H9 (cell line): ENCODE results near the gene MRPL55. TPM values are rescaled to one million over a fixed set of nuclear protein-coding genes. Genes with fewer than 3 reads are reported as not detected.

ENCODE experiments used
- DNase-seq: peaks from one replicate; pipeline ENCODE4 v3.0.0-alpha.2; 2017
- H2AFZ ChIP-seq: one replicate; pipeline ENCODE4 v1.6.1; 2013; ENCODE audit warnings: mild to moderate bottlenecking, low read length, control low read depth, moderate library complexity
- H2AK5ac ChIP-seq: 2 replicates; pipeline ENCODE4 v1.6.1; 2013; ENCODE audit warnings: low read length, control low read depth, mixed read lengths; ENCODE audit not compliant: insufficient read length
- H2BK120ac ChIP-seq: one replicate; pipeline ENCODE4 v1.6.1; 2013; ENCODE audit warnings: low read depth, mild to moderate bottlenecking, low read length, control low read depth, inconsistent platforms; ENCODE audit not compliant: poor library complexity, severe bottlenecking
- H2BK12ac ChIP-seq: 2 replicates; pipeline ENCODE4 v1.6.1; 2013; ENCODE audit warnings: low read length, control low read depth, mixed read lengths, low read depth; ENCODE audit not compliant: insufficient read length
- H2BK15ac ChIP-seq: 2 replicates; pipeline ENCODE4 v1.6.1; 2013; ENCODE audit warnings: low read depth, low read length, control low read depth
- H2BK20ac ChIP-seq: one replicate; pipeline ENCODE4 v1.6.1; 2013; ENCODE audit warnings: low read depth, mild to moderate bottlenecking, low read length, control low read depth, inconsistent platforms; ENCODE audit not compliant: poor library complexity, severe bottlenecking
- H2BK5ac ChIP-seq: 2 replicates; pipeline ENCODE4 v1.6.1; 2013; ENCODE audit warnings: low read length, control low read depth, mixed read lengths; ENCODE audit not compliant: insufficient read length
- H3K14ac ChIP-seq: 2 replicates; pipeline ENCODE4 v1.6.1; 2013; ENCODE audit warnings: low read length, control low read depth; ENCODE audit not compliant: insufficient read depth
- H3K18ac ChIP-seq: 2 replicates; pipeline ENCODE4 v1.6.1; 2013; ENCODE audit warnings: low read depth, mild to moderate bottlenecking, mixed read lengths, low read length, control low read depth; ENCODE audit not compliant: insufficient read length
- H3K23ac ChIP-seq: 2 replicates; pipeline ENCODE4 v1.6.1; 2013; ENCODE audit warnings: low read length, control low read depth, mixed read lengths, low read depth; ENCODE audit not compliant: insufficient read length
- H3K23me2 ChIP-seq: 2 replicates; pipeline ENCODE4 v1.6.1; 2013; ENCODE audit warnings: low read depth, mild to moderate bottlenecking, mixed read lengths, low read length, control low read depth; ENCODE audit not compliant: insufficient read length, poor library complexity, severe bottlenecking
- H3K27ac ChIP-seq: 2 replicates; pipeline ENCODE4 v1.5.1; 2013; ENCODE audit warnings: low read length, control low read depth, mixed read lengths, low read depth; ENCODE audit not compliant: insufficient read length
- H3K27me3 ChIP-seq: 2 replicates; pipeline ENCODE4 v1.6.1; 2013; ENCODE audit warnings: low read length, control low read depth, inconsistent platforms; ENCODE audit not compliant: insufficient read depth
- H3K4ac ChIP-seq: 2 replicates; pipeline ENCODE4 v1.6.1; 2013; ENCODE audit warnings: low read depth, mild to moderate bottlenecking, control low read depth, inconsistent platforms, low read length, moderate library complexity
- H3K4me1 ChIP-seq: 2 replicates; pipeline ENCODE4 v1.6.1; 2013; ENCODE audit warnings: low read length, control low read depth, inconsistent platforms; ENCODE audit not compliant: insufficient read depth
- H3K4me2 ChIP-seq: 2 replicates; pipeline ENCODE4 v1.6.1; 2013; ENCODE audit warnings: low read length, control low read depth, mixed read lengths; ENCODE audit not compliant: insufficient read length, insufficient read depth
- H3K56ac ChIP-seq: 2 replicates; pipeline ENCODE4 v1.6.1; 2013; ENCODE audit warnings: low read depth, mild to moderate bottlenecking, mixed read lengths, low read length, control low read depth; ENCODE audit not compliant: insufficient read length
- H3K79me1 ChIP-seq: 2 replicates; pipeline ENCODE4 v1.6.1; 2013; ENCODE audit warnings: low read depth, mild to moderate bottlenecking, moderate library complexity, low read length, control low read depth, inconsistent platforms; ENCODE audit not compliant: insufficient read depth, poor library complexity, severe bottlenecking
- H3K79me2 ChIP-seq: 2 replicates; pipeline ENCODE4 v1.6.1; 2013; ENCODE audit warnings: low read length, control low read depth, inconsistent platforms; ENCODE audit not compliant: insufficient read depth
- H3K9ac ChIP-seq: 2 replicates; pipeline ENCODE4 v1.6.1; 2013; ENCODE audit warnings: low read length, control low read depth, mixed read lengths; ENCODE audit not compliant: insufficient read length; ENCODE audit errors: extremely low read depth
- H3K9me3 ChIP-seq: one replicate; pipeline ENCODE4 v1.6.1; 2013; ENCODE audit warnings: low read depth, low read length, inconsistent platforms; ENCODE audit not compliant: control insufficient read depth
- H3T11ph ChIP-seq: one replicate; pipeline ENCODE4 v1.6.1; 2013; ENCODE audit warnings: mild to moderate bottlenecking, low read length, control low read depth, inconsistent platforms
- H4K20me1 ChIP-seq: one replicate; pipeline ENCODE4 v1.6.1; 2013; ENCODE audit not compliant: control insufficient read depth, insufficient read length, insufficient read depth
- H4K5ac ChIP-seq: 2 replicates; pipeline ENCODE4 v1.6.1; 2013; ENCODE audit warnings: low read depth, mild to moderate bottlenecking, mixed read lengths, low read length, control low read depth; ENCODE audit not compliant: insufficient read length
- H4K8ac ChIP-seq: replicated peaks from 2 replicates; pipeline ENCODE4 v1.6.1; 2013; ENCODE audit warnings: low read length, control low read depth, mixed read lengths, low read depth; ENCODE audit not compliant: insufficient read length
- H4K91ac ChIP-seq: 2 replicates; pipeline ENCODE4 v1.6.1; 2013; ENCODE audit warnings: low read depth, mild to moderate bottlenecking, moderate library complexity, mixed read lengths, low read length, control low read depth; ENCODE audit not compliant: insufficient read length
- H3K27ac Mint-ChIP-seq, 3 experiments: 2 replicates in 2 of 3; 3 replicates in 1 of 3; pipeline ENCODE4 v1.8.0; 2020 to 2021; ENCODE audit warnings: mixed read lengths in 3 of 3, mild to moderate bottlenecking in 1 of 3, moderate library complexity in 1 of 3
- H3K27me3 Mint-ChIP-seq: 2 replicates; pipeline ENCODE4 v1.8.0; 2021; ENCODE audit warnings: low read depth, mild to moderate bottlenecking, moderate library complexity, mixed read lengths
- H3K36me3 Mint-ChIP-seq, 3 experiments: 2 replicates in 2 of 3; 3 replicates in 1 of 3; pipeline ENCODE4 v1.8.0; 2020 to 2021; ENCODE audit warnings: low read depth in 3 of 3, mixed read lengths in 3 of 3; ENCODE audit not compliant: insufficient read depth in 1 of 3
- H3K4me1 Mint-ChIP-seq, 2 experiments: 2 replicates each; pipeline ENCODE4 v1.8.0; 2020; ENCODE audit warnings: mixed read lengths in 2 of 2
- H3K4me3 Mint-ChIP-seq, 2 experiments: 2 replicates in 1 of 2; 3 replicates in 1 of 2; pipeline ENCODE4 v1.8.0; 2020 to 2021; ENCODE audit warnings: mild to moderate bottlenecking in 2 of 2, mixed read lengths in 2 of 2, moderate library complexity in 1 of 2
- H3K9me3 Mint-ChIP-seq, 2 experiments: 2 replicates in 1 of 2; 3 replicates in 1 of 2; pipeline ENCODE4 v1.8.0; 2020; ENCODE audit warnings: mild to moderate bottlenecking in 2 of 2, mixed read lengths in 2 of 2, moderate library complexity in 1 of 2
- WGBS: extraction: QIAGEN DNeasy Blood & Tissue Kit; methylation state at CpG from one replicate; pipeline ENCODE4 v1.1.7; 2013; ENCODE audit warnings: missing lambda C conversion rate, low lambda C conversion rate, mixed read lengths; ENCODE audit not compliant: insufficient read length; ENCODE audit errors: extremely low coverage; 5-methylcytosine and 5-hydroxymethylcytosine counted together
- total RNA-seq: library from RNA; stranded (reverse); gene quantifications from 2 replicates; pipeline ENCODE4 v1.2.1, GENCODE V29; 2021
- TF ChIP-seq, protein P1 (sequence below): fragments of 200-600 bp; sonication (generic); conservative IDR thresholded peaks from 3 replicates; pipeline ENCODE4 v1.8.0; 2021; ENCODE audit warnings: antibody characterized with exemption, mild to moderate bottlenecking

The MRPL55 gene
- total RNA-seq, 1 experiment from 2014 or later = 62.3 TPM

DNA sequence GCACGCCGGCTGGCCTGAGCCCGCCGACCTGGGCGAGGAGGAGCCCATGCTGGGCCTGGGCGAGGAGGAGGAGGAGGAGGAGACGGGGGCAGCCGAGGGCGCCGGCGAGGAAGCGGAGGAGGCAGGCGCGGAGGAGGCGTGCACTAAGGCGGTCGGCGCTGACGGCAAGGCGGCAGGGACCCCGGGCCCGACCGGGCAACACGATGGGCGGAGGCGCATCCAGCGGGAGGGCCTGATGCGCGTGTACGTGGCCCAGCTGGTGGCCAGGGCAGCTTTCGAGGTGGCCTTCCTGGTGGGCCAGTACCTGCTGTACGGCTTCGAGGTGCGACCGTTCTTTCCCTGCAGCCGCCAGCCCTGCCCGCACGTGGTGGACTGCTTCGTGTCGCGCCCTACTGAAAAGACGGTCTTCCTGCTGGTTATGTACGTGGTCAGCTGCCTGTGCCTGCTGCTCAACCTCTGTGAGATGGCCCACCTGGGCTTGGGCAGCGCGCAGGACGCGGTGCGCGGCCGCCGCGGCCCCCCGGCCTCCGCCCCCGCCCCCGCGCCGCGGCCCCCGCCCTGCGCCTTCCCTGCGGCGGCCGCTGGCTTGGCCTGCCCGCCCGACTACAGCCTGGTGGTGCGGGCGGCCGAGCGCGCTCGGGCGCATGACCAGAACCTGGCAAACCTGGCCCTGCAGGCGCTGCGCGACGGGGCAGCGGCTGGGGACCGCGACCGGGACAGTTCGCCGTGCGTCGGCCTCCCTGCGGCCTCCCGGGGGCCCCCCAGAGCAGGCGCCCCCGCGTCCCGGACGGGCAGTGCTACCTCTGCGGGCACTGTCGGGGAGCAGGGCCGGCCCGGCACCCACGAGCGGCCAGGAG, 49.3 kb upstream of the MRPL55 start:
- Mint-ChIP-seq H3K9me3 (no peaks in the 10 kb centered on the region), H3K4me1 (peaks cover 7 to 16% of the 10 kb centered on the region in 2 experiments; a peak in 2 of 4 replicates), H3K27ac (no peak overlapping the region), H3K36me3 (no peaks in the 10 kb centered on the region), H3K4me3 (no peak overlapping the region), H3K27me3 (peaks cover 11% of the 10 kb centered on the region)
- Histone ChIP-seq H3K79me1 (no peaks in the 10 kb centered on the region), H2BK5ac (no peak overlapping the region), H3K4me1 (no peaks in the 10 kb centered on the region; the same call in 1 of the 2 replicates), H2BK12ac (no peak overlapping the region), H4K8ac (no peak overlapping the region), H3T11ph (no peak overlapping the region), H3K4me2 (no peak overlapping the region), H3K14ac (no peak overlapping the region), H3K56ac (no peak overlapping the region), H2AK5ac (no peak overlapping the region), H2BK20ac (no peak overlapping the region), H3K4ac (no peak overlapping the region), H3K23me2 (no peaks in the 10 kb centered on the region), H3K23ac (no peak overlapping the region), H3K27me3 (no peaks in the 10 kb centered on the region; the same call in 1 of the 2 replicates), H3K79me2 (no peaks in the 10 kb centered on the region), H2BK120ac (no peak overlapping the region), H4K20me1 (peaks cover 3% of the 10 kb centered on the region), H3K9me3 (no peaks in the 10 kb centered on the region), H3K18ac (no peak overlapping the region), H3K9ac (no peak overlapping the region), H4K5ac (no peak overlapping the region), H2AFZ (no peak overlapping the region), H2BK15ac (no peak overlapping the region), H4K91ac (no peak overlapping the region), H3K27ac (no peak overlapping the region)
- TF ChIP-seq, protein P1, sequence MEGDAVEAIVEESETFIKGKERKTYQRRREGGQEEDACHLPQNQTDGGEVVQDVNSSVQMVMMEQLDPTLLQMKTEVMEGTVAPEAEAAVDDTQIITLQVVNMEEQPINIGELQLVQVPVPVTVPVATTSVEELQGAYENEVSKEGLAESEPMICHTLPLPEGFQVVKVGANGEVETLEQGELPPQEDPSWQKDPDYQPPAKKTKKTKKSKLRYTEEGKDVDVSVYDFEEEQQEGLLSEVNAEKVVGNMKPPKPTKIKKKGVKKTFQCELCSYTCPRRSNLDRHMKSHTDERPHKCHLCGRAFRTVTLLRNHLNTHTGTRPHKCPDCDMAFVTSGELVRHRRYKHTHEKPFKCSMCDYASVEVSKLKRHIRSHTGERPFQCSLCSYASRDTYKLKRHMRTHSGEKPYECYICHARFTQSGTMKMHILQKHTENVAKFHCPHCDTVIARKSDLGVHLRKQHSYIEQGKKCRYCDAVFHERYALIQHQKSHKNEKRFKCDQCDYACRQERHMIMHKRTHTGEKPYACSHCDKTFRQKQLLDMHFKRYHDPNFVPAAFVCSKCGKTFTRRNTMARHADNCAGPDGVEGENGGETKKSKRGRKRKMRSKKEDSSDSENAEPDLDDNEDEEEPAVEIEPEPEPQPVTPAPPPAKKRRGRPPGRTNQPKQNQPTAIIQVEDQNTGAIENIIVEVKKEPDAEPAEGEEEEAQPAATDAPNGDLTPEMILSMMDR = no peak
- WGBS = no CpG with 5 or more reads among the region's 98 CpGs
- DNase-seq = no peak
